SK-N-SH (cell line): ENCODE results near the gene SFT2D1. TPM values are rescaled to one million over a fixed set of nuclear protein-coding genes. Genes with fewer than 3 reads are reported as not detected.

ENCODE experiments used
- CTCF ChIA-PET: fragments of 300-600, 350-600 bp; formaldehyde crosslinking; extraction: SDS; loops from one replicate; lab custom pipeline; 2021; lab: Yijun Ruan, JAX
- POLR2A ChIA-PET: fragments of 350-600 bp; sonication (Branson Sonifier 250); formaldehyde crosslinking; extraction: SDS; loops from one replicate; lab custom pipeline; 2020; ENCODE audit warnings: antibody characterized with exemption, inconsistent platforms; lab: Yijun Ruan, JAX
- DNase-seq: peaks from one replicate; pipeline ENCODE4 v3.0.0; 2012
- H2AFZ ChIP-seq: fragments of 200-600 bp; sonication (generic); 2 replicates; pipeline ENCODE4 v1.8.1; 2016; ENCODE audit warnings: antibody characterized with exemption, mild to moderate bottlenecking, low read depth
- H3F3A ChIP-seq: fragments of 200-600 bp; sonication (generic); replicated peaks from 2 replicates; pipeline ENCODE3; 2016; ENCODE audit warnings: antibody characterized with exemption, mild to moderate bottlenecking; ENCODE audit not compliant: insufficient read depth
- H3K27ac ChIP-seq, 2 experiments: fragments of 200-500 bp in 1 of 2; fragments of 200-600 bp in 1 of 2; sonication (Bioruptor generic) in 1 of 2; sonication (generic), shearing (Covaris generic) in 1 of 2; 2 replicates each; pipeline versions ENCODE4 v1.5.1 to v1.6.1; 2014 to 2016; ENCODE audit warnings: low read depth in 2 of 2, inconsistent platforms in 1 of 2, low read length in 1 of 2, mild to moderate bottlenecking in 1 of 2, mixed read lengths in 1 of 2
- H3K27me3 ChIP-seq: fragments of 200-600 bp; sonication (generic), shearing (Covaris generic); 2 replicates; pipeline ENCODE4 v1.6.1; 2016; ENCODE audit warnings: mixed run types; ENCODE audit not compliant: insufficient read depth
- H3K36me3 ChIP-seq, 2 experiments: fragments of 200-500 bp in 1 of 2; fragments of 200-600 bp in 1 of 2; sonication (Bioruptor generic) in 1 of 2; sonication (generic) in 1 of 2; replicated peaks in 1 of 2; 2 replicates each; pipeline versions ENCODE3 to v1.5.1; 2014 to 2016; ENCODE audit warnings: low read length in 1 of 2, mild to moderate bottlenecking in 1 of 2; ENCODE audit not compliant: insufficient read depth in 2 of 2, control insufficient read depth in 1 of 2
- H3K4me1 ChIP-seq, 2 experiments: fragments of 200-500 bp in 1 of 2; fragments of 200-600 bp in 1 of 2; sonication (Bioruptor generic) in 1 of 2; sonication (generic), shearing (Covaris generic) in 1 of 2; 2 replicates each; pipeline versions ENCODE4 v1.5.1 to v1.6.1; 2014 to 2016; ENCODE audit warnings: low read depth in 1 of 2, low read length in 1 of 2, mixed run types in 1 of 2; ENCODE audit not compliant: insufficient read depth in 2 of 2, control insufficient read depth in 1 of 2
- H3K4me2 ChIP-seq: fragments of 200-600 bp; sonication (generic), shearing (Covaris generic); 2 replicates; pipeline ENCODE4 v1.6.1; 2017; ENCODE audit warnings: mixed run types
- H3K4me3 ChIP-seq, 2 experiments: fragments of 200-500 bp in 1 of 2; fragments of 200-600 bp in 1 of 2; sonication (Bioruptor generic) in 1 of 2; sonication (generic), shearing (Covaris generic) in 1 of 2; 2 replicates each; pipeline versions ENCODE4 v1.5.1 to v1.8.1; 2014 to 2016; ENCODE audit warnings: low read depth in 2 of 2, inconsistent platforms in 1 of 2, low read length in 1 of 2, mild to moderate bottlenecking in 1 of 2, mixed read lengths in 1 of 2, moderate library complexity in 1 of 2
- H3K79me2 ChIP-seq: fragments of 200-600 bp; sonication (generic); 2 replicates; pipeline ENCODE4 v1.8.1; 2017; ENCODE audit warnings: mild to moderate bottlenecking; ENCODE audit not compliant: insufficient read depth
- H3K9ac ChIP-seq: fragments of 200-600 bp; sonication (generic); 2 replicates; pipeline ENCODE4 v1.6.1; 2017; ENCODE audit warnings: mixed run types
- H3K9me2 ChIP-seq: fragments of 200-600 bp; sonication (generic); 2 replicates; pipeline ENCODE4 v1.6.1; 2017; ENCODE audit warnings: mixed run types
- H3K9me3 ChIP-seq: fragments of 200-600 bp; sonication (generic); 2 replicates; pipeline ENCODE4 v1.6.1; 2017; ENCODE audit warnings: mixed run types, mild to moderate bottlenecking, moderate library complexity
- H4K20me1 ChIP-seq: fragments of 200-600 bp; sonication (generic); 2 replicates; pipeline ENCODE4 v1.6.1; 2017; ENCODE audit warnings: mild to moderate bottlenecking, mixed run types; ENCODE audit not compliant: insufficient read depth
- GATA2 ChIP-seq: sonication (generic); formaldehyde crosslinking; IDR thresholded peaks from 2 replicates; pipeline ENCODE4 v1.5.0; 2020; ENCODE audit warnings: mild to moderate bottlenecking, missing genetic modification reagents
- IRF3 ChIP-seq: fragments of 150-350 bp; IDR thresholded peaks from 2 replicates; pipeline ENCODE4 v1.6.1; 2016; ENCODE audit warnings: mild to moderate bottlenecking, low read depth, low read length
- MXI1 ChIP-seq: IDR thresholded peaks from 2 replicates; pipeline ENCODE4 v1.6.1; 2012; ENCODE audit warnings: mild to moderate bottlenecking, low read depth, low read length, improper control_type of control experiment
- NFIC ChIP-seq: IDR thresholded peaks from 2 replicates; pipeline ENCODE4 v1.4.0; 2012; ENCODE audit warnings: borderline replicate concordance
- NRF1 ChIP-seq: IDR thresholded peaks from 2 replicates; pipeline ENCODE4 v1.6.1; 2012; ENCODE audit warnings: low read depth, mild to moderate bottlenecking, low read length
- PBX3 ChIP-seq: IDR thresholded peaks from 2 replicates; pipeline ENCODE4; 2012
- POLR2AphosphoS5 ChIP-seq: IDR thresholded peaks from 2 replicates; pipeline ENCODE4 v1.6.1; 2012; ENCODE audit warnings: low read depth, low read length
- RFX5 ChIP-seq: IDR thresholded peaks from 2 replicates; pipeline ENCODE4 v1.6.1; 2012; ENCODE audit warnings: mild to moderate bottlenecking, improper control_type of control experiment, low read length
- RXRA ChIP-seq: IDR thresholded peaks from 2 replicates; pipeline ENCODE4 v1.4.0; 2012; ENCODE audit warnings: low read depth, mild to moderate bottlenecking, borderline replicate concordance
- TAF1 ChIP-seq: IDR thresholded peaks from 2 replicates; pipeline ENCODE4 v1.6.1; 2012; ENCODE audit warnings: low read depth, mild to moderate bottlenecking, low read length, moderate library complexity, borderline replicate concordance
- TCF12 ChIP-seq: IDR thresholded peaks from 2 replicates; pipeline ENCODE4 v1.4.0; 2012
- USF1 ChIP-seq: IDR thresholded peaks from 2 replicates; pipeline ENCODE4 v1.4.0; 2012; ENCODE audit warnings: low read depth, borderline replicate concordance
- USF2 ChIP-seq: fragments of 150-350 bp; IDR thresholded peaks from 2 replicates; pipeline ENCODE4 v1.6.1; 2017; ENCODE audit warnings: antibody characterized with exemption, low read length, low read depth, borderline replicate concordance
- WGBS: methylation state at CpG from one replicate; pipeline ENCODE4 v1.1.6; 2017; ENCODE audit warnings: low lambda C conversion rate; 5-methylcytosine and 5-hydroxymethylcytosine counted together
- polyA plus RNA-seq, 3 experiments: library from polyadenylated mRNA; depleted of rRNA; stranded (reverse); fragments of >200 nt; gene quantifications; 2 replicates each; pipeline ENCODE4 v1.2.3, GENCODE V29; 2012

The SFT2D1 gene
- polyA plus RNA-seq, 1 of the 3 experiments (the other 2 are of a cell fraction): 131 TPM

GRCh38 chr6:166355552-166355951, 13.2 kb upstream of the SFT2D1 start:
- Histone ChIP-seq H3F3A (no peaks in the 10 kb centered on the region), H4K20me1 (no peaks in the 10 kb centered on the region), H3K36me3 (no peaks in the 10 kb centered on the region), H3K9me3 (no peaks in the 10 kb centered on the region), H3K27me3 (no peaks in the 10 kb centered on the region; the same call in 1 of the 2 replicates), H3K4me2 (no peak overlapping the region), H3K79me2 (no peaks in the 10 kb centered on the region), H3K9me2 (no peaks in the 10 kb centered on the region), H3K4me1 (peaks cover 0 to 2% of the 10 kb centered on the region in 2 experiments; a peak in 1 of 4 replicates), H2AFZ (no peak overlapping the region), H3K9ac (no peak overlapping the region), H3K4me3 (no peak overlapping the region), H3K27ac (no peak overlapping the region)
- ChIA-PET CTCF (interaction anchor here (1.1 kb wide), 1 partner anchor 26 kb away, joined by 6 read pairs; no protein-coding TSS in a partner anchor), POLR2A (no interaction called here)
- WGBS: 25% methylated on average over 5 of the region's 5 CpGs
- TF ChIP-seq MXI1: no peak
- no peak for TF ChIP-seq PBX3
- no peak for TF ChIP-seq TAF1
- TF ChIP-seq NRF1: no peak
- no peak for TF ChIP-seq RFX5
- DNase-seq: no peak

GRCh38 chr6:166354965-166355364, 12.6 kb upstream of the SFT2D1 start:
- ChIA-PET CTCF (interaction anchor here (1.1 kb wide), 1 partner anchor 26 kb away, joined by 6 read pairs; no protein-coding TSS in a partner anchor), POLR2A (no interaction called here)
- Histone ChIP-seq H4K20me1 (no peaks in the 10 kb centered on the region), H3K4me2 (no peak overlapping the region), H2AFZ (no peak overlapping the region), H3K9ac (no peak overlapping the region), H3K79me2 (no peaks in the 10 kb centered on the region), H3K9me3 (no peaks in the 10 kb centered on the region), H3K4me1 (no peaks in the 10 kb centered on the region), H3F3A (no peaks in the 10 kb centered on the region), H3K36me3 (no peaks in the 10 kb centered on the region), H3K9me2 (no peaks in the 10 kb centered on the region), H3K4me3 (no peak overlapping the region), H3K27ac (no peak overlapping the region), H3K27me3 (no peaks in the 10 kb centered on the region; the same call in 1 of the 2 replicates)
- 86% methylated on average over 4 of the region's 4 CpGs for WGBS
- TF ChIP-seq RXRA (no peak), GATA2 (CRISPR knock-in tag) (no peak), USF2 (no peak), POLR2AphosphoS5 (no peak), USF1 (no peak), TCF12 (no peak), IRF3 (no peak), NFIC (no peak)
- no peak for DNase-seq
